Fibroblast of skin of left biceps (primary cell): Measurements from ENCODE around the gene HUS1.
"Not testable (repeated sequence)": the region's sequence is repeated elsewhere in the genome, so short reads cannot be mapped to it uniquely, and the experiment has no call there.

Source experiments
- DNase-seq, 2 experiments: peaks; one replicate each; pipeline ENCODE4 v3.0.0-alpha.2; 2013; ENCODE audit warnings: low read depth in 2 of 2

Gene HUS1

GRCh38 chr7:47944536-47945260 is 34.7 kb downstream of the HUS1 start:
- no peak for DNase-seq

DNA sequence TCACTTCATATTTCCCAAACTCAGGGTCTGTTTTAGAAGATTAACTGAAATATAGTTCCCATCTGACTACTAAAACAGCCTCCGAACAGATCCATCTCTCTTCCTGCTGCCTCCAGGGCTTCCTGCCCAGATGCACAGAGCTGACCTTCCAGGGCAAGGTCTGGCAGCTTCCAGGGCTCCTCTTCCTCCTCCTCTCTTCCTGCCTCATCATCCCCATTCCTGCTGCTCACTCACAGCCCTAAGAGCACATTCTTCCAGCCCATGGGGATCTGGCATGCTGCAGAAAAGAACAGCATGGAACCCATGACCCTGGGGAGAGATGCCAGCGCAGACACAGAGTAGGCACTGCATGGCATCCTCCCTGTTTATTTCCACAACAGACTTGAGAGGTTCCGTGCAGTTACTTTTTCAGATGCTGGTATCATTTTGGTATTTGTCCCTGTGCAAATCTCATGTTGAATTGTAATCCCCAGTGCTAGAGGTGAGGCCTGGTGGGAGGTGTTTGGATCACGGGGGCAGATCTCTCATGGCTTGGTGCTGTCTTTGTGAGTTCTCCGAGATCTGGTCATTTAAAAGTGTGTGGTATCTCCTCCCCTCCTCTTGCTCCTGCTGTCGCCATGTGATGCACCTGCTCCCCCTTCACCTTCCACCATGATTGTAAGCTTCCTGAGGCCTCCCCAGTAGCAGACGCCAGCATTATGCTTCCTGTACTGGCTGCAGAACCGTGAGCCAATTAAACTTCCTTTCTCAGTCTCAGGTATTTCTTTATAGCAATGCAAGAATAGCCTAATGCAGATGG is 35.5 kb downstream of the HUS1 start:
- no peak for DNase-seq

- not testable (repeated sequence) for DNase-seq
Observed at GRCh38 chr7:47942651-47943050, 36.8 kb downstream of the HUS1 start.

- DNase-seq = no peak
Observed at GRCh38 chr7:47942132-47942531, 37.3 kb downstream of the HUS1 start.

- DNase-seq = peak in 1 of 2 experiments; percentile 43
Observed at GRCh38 chr7:47941136-47941844, 38.1 kb downstream of the HUS1 start.

DNA sequence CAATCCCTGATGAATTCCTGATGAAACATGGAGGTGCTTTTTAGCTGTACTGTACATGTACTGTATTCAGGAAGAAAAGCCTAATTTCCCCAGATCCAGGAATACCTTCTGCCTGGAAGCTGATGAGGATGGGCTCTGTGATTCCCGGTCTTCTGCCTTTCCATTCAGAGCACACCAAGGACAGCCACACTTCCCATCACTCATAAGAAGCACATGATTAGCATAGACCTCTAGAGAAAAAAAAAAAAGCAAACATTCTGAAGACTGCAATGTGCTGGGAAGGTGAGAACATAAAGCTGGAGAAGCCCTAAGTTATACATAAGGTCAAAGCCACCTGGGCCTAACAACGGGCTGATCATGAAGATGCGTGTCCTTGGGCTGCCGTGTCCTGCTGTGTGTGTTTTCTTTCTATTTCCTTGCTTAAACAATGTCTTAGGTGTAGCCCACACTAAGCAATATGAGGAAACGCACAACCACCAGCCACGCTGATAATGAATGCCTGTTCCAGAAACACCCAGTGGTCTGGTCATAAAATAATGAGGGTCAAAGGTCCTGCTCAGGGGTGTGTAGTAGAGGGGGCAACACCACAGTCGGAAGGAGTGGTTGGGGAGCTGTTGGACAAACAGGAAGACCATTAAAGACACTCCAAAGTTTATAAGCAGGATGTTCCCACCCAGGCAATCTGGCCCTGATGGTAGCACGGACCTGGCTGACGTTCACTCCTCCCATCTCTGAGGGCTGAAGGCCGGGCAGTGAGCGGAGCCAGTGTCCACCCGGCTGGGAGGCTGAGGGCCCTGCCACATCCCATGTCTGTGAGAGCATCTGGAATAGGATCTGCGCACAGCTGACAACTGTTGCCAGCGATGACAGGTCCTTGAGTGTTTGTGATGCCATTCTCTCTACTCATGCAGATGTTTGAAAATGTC is 39.1 kb downstream of the HUS1 start:
- peak in 1 of 2 experiments; percentile 37 for DNase-seq

- DNase-seq = no peak
Observed at GRCh38 chr7:47939425-47940036, 39.9 kb downstream of the HUS1 start.

GRCh38 chr7:47938574-47939165 is 40.7 kb downstream of the HUS1 start:
- no peak for DNase-seq

DNA sequence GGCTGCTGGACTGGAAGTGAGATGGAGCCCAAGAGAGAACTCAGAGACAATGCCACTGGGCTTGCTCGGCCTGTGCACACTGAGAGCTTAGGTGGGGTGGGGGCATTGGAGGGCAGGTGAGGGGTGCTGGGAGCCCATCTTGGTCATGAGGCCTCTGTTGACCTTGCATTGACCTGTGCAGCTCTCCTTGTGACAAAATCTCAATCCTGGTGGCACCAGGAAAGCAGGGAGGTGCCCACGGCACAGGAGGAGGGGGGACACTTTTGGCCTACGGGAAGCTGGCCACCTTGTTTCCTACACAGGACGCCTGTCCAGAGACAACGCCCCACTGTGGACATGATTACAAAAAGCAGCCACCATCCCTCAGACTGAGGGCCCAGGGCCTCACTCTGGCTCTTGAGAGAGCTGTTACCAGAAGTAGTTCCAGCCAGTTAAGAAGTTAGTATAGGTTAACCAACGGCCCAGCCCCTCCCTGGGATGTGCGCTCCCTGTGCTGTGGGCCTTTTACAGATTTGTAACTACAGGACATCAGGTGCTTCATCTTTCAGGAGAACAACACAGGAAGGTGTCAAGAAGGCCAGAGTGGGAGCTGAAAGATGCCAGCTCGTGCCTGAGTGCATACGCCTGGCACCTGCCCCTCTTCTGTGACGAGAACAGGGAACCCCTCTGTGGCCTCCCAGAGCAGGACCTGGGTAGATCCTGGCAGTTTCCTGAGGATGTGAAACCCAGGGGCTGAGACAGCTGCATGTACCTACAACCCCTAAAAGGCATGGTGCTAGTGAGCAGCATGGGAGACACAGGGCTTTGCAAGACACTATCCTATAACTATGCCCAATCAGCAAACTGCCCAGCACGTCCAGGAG is 41.5 kb downstream of the HUS1 start:
- DNase-seq = no peak

DNA sequence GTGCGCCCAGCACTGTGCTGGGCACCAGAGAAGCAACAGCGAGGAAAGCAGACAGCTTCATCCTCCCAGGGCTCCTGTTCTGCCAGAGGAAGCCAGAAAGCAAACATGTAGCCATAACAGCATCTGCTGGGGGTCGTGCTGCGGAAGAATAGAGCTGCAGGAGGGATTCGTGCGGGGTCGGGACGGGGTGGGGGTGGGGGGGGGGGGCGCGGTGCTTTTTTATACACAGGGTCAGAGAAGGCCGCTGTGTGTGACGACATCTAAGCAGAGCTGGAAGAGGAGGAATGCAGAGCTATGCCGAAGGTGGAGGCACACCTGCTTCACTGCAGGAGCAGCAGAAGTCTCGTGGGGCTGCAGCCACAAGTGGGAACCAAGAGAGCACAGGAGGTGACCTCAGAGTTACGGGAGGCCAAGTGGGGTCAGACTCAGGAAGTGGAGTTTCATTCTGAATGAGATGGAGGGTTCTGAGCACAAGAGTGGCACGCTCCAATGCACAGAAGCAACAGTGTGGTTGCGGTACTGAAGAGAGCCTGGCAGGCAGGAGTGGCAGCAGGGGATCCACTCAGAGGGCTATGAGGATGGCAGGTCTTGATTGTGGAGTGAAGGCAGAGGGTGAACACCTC is 42.2 kb downstream of the HUS1 start:
- DNase-seq = no peak

GRCh38 chr7:47936323-47936722 is 43.1 kb downstream of the HUS1 start:
- DNase-seq = no peak

GRCh38 chr7:47935336-47935735 is 44.1 kb downstream of the HUS1 start:
- no peak for DNase-seq

- no peak for DNase-seq
Observed at GRCh38 chr7:47934831-47935230, 44.6 kb downstream of the HUS1 start.

GRCh38 chr7:47933215-47933614 is 46.2 kb downstream of the HUS1 start:
- DNase-seq = no peak

DNA sequence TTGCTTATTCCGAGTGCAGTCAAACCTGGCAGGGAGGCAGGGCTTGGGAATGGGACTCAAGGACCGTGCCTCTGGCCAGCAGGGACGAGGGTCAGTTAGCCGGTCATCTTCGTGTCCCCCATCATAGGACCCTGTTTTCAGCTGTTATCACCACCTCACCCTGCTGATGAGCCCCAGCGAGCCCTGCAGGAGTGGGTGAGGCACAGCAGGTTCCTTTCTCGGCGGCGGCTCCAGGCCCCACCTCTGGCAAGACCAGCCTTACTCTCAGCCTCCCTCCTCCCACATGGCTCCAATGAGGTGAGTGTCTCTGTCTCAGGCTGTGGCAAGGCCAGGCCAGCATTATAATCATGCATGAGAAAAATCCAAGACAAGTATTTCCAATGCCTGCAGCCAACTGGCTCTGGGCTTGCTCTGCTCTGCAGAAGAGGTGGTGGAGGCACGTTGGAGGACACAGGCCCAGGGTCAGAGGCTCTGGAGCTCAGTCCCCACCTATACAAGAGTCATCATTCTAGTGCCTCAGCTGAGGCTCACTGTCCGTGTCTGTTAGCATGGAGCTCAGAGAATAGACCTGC is 46.9 kb downstream of the HUS1 start:
- DNase-seq = no peak

DNA sequence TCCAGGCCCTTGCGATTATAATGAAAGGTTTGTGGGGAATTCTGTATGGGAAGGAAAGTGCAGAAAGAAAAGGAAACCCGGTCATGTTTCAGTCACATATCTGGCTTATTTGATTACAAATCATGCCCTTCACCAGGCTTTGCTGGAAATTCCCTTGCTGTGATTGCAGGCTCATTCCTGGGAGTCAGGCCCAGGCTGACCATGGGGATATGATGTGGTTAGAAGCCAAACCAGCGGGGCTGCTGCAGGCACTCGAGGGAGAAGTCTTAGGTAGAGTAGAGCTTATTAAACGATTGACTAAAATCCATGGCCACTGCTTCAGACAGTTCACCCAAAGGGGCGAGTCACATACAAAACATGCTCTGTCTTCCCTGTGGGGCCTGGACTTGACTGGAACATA is 47.4 kb downstream of the HUS1 start:
- DNase-seq = no peak

DNA sequence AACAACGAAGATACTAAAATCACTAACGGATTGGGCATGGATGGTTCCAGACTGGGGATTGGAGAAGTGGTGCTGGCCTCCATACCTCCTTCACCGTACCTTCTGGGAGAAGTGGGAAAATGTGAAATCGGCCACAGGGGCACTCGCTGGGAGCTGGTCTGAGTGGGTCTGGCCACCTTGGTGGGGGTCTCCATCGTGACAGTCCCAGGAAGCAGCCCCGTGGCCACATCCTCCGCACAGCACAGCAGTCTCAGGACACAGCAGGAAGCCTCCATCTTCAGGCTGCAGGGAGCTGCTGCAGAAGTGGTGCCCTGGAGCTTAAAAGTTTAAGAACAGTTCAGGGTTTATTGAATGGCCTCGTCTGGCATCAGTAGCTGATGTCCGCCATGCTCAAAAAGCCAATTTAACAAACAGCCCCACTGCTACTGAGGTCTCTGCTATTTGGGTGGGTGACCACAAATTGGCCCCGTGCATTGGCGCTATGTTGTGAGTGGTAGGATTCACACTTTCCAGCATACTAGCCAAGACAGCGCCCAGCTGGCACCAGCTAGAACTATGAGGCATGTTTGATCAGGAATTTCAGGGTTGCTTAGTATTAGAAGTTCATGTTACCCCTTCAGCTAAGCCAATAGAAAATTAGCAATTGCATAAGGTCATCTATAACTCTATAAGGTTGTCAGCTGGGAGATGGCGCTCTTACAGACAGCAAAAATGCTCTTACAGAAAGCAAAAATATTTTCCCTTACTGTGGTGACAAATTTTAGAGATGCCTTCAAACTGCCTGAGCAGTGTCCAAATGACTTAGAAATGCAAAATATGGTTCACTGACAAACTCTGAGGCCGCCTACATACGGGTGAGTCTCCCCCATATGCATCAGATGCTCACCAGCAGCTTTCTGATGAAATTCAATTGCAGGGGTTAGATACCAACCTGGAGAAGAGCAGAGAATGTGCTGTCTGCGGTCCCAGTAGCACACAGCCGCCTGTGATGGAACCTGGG is 48.1 kb downstream of the HUS1 start:
- no peak for DNase-seq

DNA sequence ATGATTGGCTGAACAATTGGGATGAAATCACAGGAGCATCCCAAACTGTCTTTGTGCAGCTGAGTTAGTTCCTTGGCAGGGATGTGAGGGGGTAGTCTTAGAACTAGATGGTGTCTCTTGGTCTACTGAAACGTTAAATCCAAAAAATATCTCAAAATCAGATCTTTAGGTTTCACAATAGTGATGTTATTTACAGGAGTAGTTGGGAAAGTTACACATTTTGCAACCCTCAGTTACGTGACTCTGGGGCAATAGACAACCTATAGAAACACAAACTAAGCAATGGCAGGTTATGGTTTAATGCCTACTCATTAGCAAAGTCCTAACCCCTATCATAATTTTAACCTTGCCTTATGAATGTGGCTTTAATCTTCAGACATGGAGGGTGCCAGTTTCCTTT is 55.1 kb downstream of the HUS1 start:
- no peak for DNase-seq
